HEK293T (cell line): Measurements from ENCODE around the gene SLC35E1.

Experiments
- ARNT ChIP-seq: fragments of 450-650 bp; IDR thresholded peaks from 2 replicates; pipeline ENCODE4 v1.6.1; 2017; ENCODE audit warnings: mild to moderate bottlenecking
- BHLHE40 ChIP-seq: fragments of 450-650 bp; IDR thresholded peaks from 2 replicates; pipeline ENCODE4 v1.6.1; 2016; ENCODE audit warnings: mild to moderate bottlenecking, moderate library complexity, borderline replicate concordance
- CTBP1 ChIP-seq: fragments of 450-650 bp; IDR thresholded peaks from 2 replicates; pipeline ENCODE4 v1.6.1; 2016; ENCODE audit warnings: borderline replicate concordance
- ELF4 ChIP-seq: fragments of 450-650 bp; IDR thresholded peaks from 2 replicates; pipeline ENCODE4 v1.6.1; 2017; ENCODE audit warnings: antibody characterized with exemption
- FOXA1 ChIP-seq: fragments of 450-650 bp; IDR thresholded peaks from 2 replicates; pipeline ENCODE4 v1.6.1; 2016; ENCODE audit warnings: mild to moderate bottlenecking
- FOXK2 ChIP-seq: fragments of 450-650 bp; IDR thresholded peaks from 2 replicates; pipeline ENCODE4 v1.6.1; 2016; ENCODE audit warnings: mild to moderate bottlenecking
- FOXM1 ChIP-seq: fragments of 450-650 bp; IDR thresholded peaks from 2 replicates; pipeline ENCODE4 v1.6.1; 2017; ENCODE audit warnings: mild to moderate bottlenecking, borderline replicate concordance
- HDGF ChIP-seq: fragments of 450-650 bp; IDR thresholded peaks from 2 replicates; pipeline ENCODE4 v1.6.1; 2017; ENCODE audit warnings: antibody characterized with exemption, borderline replicate concordance
- L3MBTL2 ChIP-seq: fragments of 450-650 bp; conservative IDR thresholded peaks from 2 replicates; pipeline ENCODE4 v1.6.1; 2016; ENCODE audit warnings: mild to moderate bottlenecking
- NFRKB ChIP-seq: fragments of 450-650 bp; IDR thresholded peaks from 2 replicates; pipeline ENCODE4 v1.6.1; 2016; ENCODE audit warnings: mild to moderate bottlenecking, moderate library complexity
- SP1 ChIP-seq: fragments of 450-650 bp; IDR thresholded peaks from 2 replicates; pipeline ENCODE4 v1.6.1; 2017
- SUZ12 ChIP-seq: fragments of 450-650 bp; IDR thresholded peaks from 2 replicates; pipeline ENCODE4 v1.6.1; 2016; ENCODE audit warnings: mild to moderate bottlenecking
- TARDBP ChIP-seq: fragments of 450-650 bp; IDR thresholded peaks from 2 replicates; pipeline ENCODE4 v1.6.1; 2016
- ZNF384 ChIP-seq: fragments of 450-650 bp; IDR thresholded peaks from 2 replicates; pipeline ENCODE4 v1.6.1; 2016

DNA sequence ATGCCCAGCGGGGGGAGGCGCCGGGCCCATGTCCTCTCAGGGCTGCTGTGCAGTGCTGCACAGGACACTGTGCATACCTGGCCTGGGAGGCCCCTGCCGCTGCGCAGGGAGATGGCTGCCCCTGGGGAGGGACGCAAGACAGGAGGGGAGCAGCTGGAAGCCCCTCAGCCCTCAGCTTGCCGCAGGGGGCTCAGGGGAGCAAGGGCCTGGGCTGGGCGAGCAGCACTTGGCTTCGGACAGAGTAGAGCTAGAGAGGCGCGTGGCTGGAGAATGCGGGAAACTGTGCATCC is 40.9 kb downstream of the SLC35E1 start:
- TF ChIP-seq SUZ12, result no peak
- no peak for TF ChIP-seq L3MBTL2
- TF ChIP-seq FOXM1, result no peak
- no peak for TF ChIP-seq SP1
- no peak for TF ChIP-seq BHLHE40
- TF ChIP-seq NFRKB, result no peak
- no peak for TF ChIP-seq FOXK2
- TF ChIP-seq ZNF384, result no peak
- TF ChIP-seq ARNT, result no peak
- TF ChIP-seq TARDBP, result no peak
- no peak for TF ChIP-seq HDGF
- TF ChIP-seq ELF4, result no peak
- TF ChIP-seq FOXA1, result no peak
- TF ChIP-seq CTBP1, result no peak
